ENCODE measurements around the gene CUL9.

Gene CUL9

GRCh38 chr6:43258807-43259686, 77.1 kb downstream of the CUL9 start:
- DNase-seq = no peak

- DNase-seq = no peak
Observed at GRCh38 chr6:43260791-43261190, 78.8 kb downstream of the CUL9 start.

- no peak for DNase-seq
Observed at GRCh38 chr6:43261198-43261597, 79.2 kb downstream of the CUL9 start.

GRCh38 chr6:43262000-43262779, 80.2 kb downstream of the CUL9 start:
- no peak for DNase-seq

GRCh38 chr6:43262780-43263313, 80.9 kb downstream of the CUL9 start:
- DNase-seq = no peak

- peak; percentile 80 to 83 for DNase-seq
Observed at GRCh38 chr6:43263314-43264178, 81.5 kb downstream of the CUL9 start.

GRCh38 chr6:43264599-43265145, 82.7 kb downstream of the CUL9 start:
- no peak for DNase-seq

- DNase-seq = no peak
Observed at GRCh38 chr6:43265564-43265963, 83.6 kb downstream of the CUL9 start.

- DNase-seq = no peak
Observed at GRCh38 chr6:43267619-43268354, 85.8 kb downstream of the CUL9 start.

- no peak for DNase-seq
Observed at GRCh38 chr6:43268355-43268700, 86.3 kb downstream of the CUL9 start.

- no peak for DNase-seq
Observed at GRCh38 chr6:43268782-43269272, 86.8 kb downstream of the CUL9 start.

- DNase-seq = peak; percentile 60 to 62
Observed at GRCh38 chr6:43269273-43270007, 87.4 kb downstream of the CUL9 start.

GRCh38 chr6:43271103-43271815, 89.3 kb downstream of the CUL9 start:
- DNase-seq = no peak

GRCh38 chr6:43271944-43272343, 89.9 kb downstream of the CUL9 start:
- no peak for DNase-seq

- DNase-seq = no peak
Observed at GRCh38 chr6:43273707-43274106, 91.7 kb downstream of the CUL9 start.

Data from stimulated activated CD4-positive, alpha-beta T cell treated with anti-CD3 and anti-CD28 coated beads, Interleukin-2, amount 100 ng/mL, for 24 hours (primary cell).